A549 (cell line): ENCODE results near the gene NTN1. TPM values are rescaled to one million over a fixed set of nuclear protein-coding genes. Genes with fewer than 3 reads are reported as not detected.

Source experiments
- ATAC-seq, 2 experiments: fragments of 200-7000 bp in 1 of 2; fragments of >200 bp in 1 of 2; cut with Nextera tagmentation in 1 of 2; cut with Tn5 transposase in 1 of 2; 3 replicates each; pipeline versions ENCODE4 v1.8.0 to v1.9.1; 2018 to 2020; ENCODE audit warnings: mild to moderate bottlenecking in 1 of 2, moderate library complexity in 1 of 2
- CTCF ChIA-PET: fragments of 300-600 bp; sonication (Branson Sonifier 250); formaldehyde crosslinking; extraction: SDS; loops from one replicate; lab custom pipeline; 2021; ENCODE audit warnings: antibody characterized with exemption, inconsistent platforms; lab: Yijun Ruan, JAX
- POLR2A ChIA-PET: fragments of 350-600 bp; formaldehyde crosslinking; extraction: SDS; loops from one replicate; lab custom pipeline; 2021; ENCODE audit warnings: antibody characterized with exemption, inconsistent platforms; lab: Yijun Ruan, JAX
- DNase-seq, 2 experiments: peaks; one replicate each; pipeline versions ENCODE4 v3.0.0 to v3.0.0-alpha.2; 2011 to 2016; ENCODE audit warnings: low read depth in 1 of 2, low spot score in 1 of 2
- FAIRE-seq: peaks from 2 replicates; lab custom pipeline; 2011; peaks lifted over from hg19 to GRCh38; lab: Jason Lieb, UNC
- H3K27ac ChIP-seq, 2 experiments: fragments of >200 bp; sonication (Bioruptor Twin); formaldehyde crosslinking; 3 replicates each; pipeline ENCODE4 v1.5.1; 2016 to 2017
- H3K4me1 ChIP-seq: fragments of >200 bp; sonication (Bioruptor Twin); formaldehyde crosslinking; 3 replicates; pipeline ENCODE4 v1.6.1; 2016
- H3K4me2 ChIP-seq: fragments of >200 bp; sonication (Bioruptor Twin); formaldehyde crosslinking; 3 replicates; pipeline ENCODE4 v1.6.1; 2016
- H3K4me3 ChIP-seq: fragments of >200 bp; sonication (Bioruptor Twin); formaldehyde crosslinking; 3 replicates; pipeline ENCODE4 v1.5.1; 2016
- H3K9me3 ChIP-seq: fragments of >200 bp; sonication (Bioruptor Twin); formaldehyde crosslinking; 3 replicates; pipeline ENCODE4 v1.6.1; 2016
- CBX8 ChIP-seq: fragments of 200-600 bp; sonication (generic); IDR thresholded peaks from 2 replicates; pipeline ENCODE4 v1.6.1; 2016
- CHD2 ChIP-seq: fragments of 150-350 bp; IDR thresholded peaks from 2 replicates; pipeline ENCODE4 v1.6.1; 2014; ENCODE audit warnings: low read length; ENCODE audit not compliant: partially characterized antibody
- E2F6 ChIP-seq: IDR thresholded peaks from 2 replicates; pipeline ENCODE4 v1.6.1; 2012; ENCODE audit warnings: low read depth, borderline replicate concordance
- EHMT2 ChIP-seq: fragments of 200-600 bp; sonication (generic); IDR thresholded peaks from 2 replicates; pipeline ENCODE4 v1.6.1; 2016; ENCODE audit warnings: antibody characterized with exemption, low read depth, mild to moderate bottlenecking, moderate library complexity
- ELK1 ChIP-seq: fragments of 150-350 bp; IDR thresholded peaks from 2 replicates; pipeline ENCODE4 v1.6.1; 2014; ENCODE audit warnings: low read depth, mild to moderate bottlenecking, low read length
- EP300 ChIP-seq, 2 experiments: fragments of >200 bp; sonication (Bioruptor Twin); formaldehyde crosslinking; IDR thresholded peaks; 2 replicates in 1 of 2; 3 replicates in 1 of 2; pipeline ENCODE4 v1.6.1; 2016 to 2017
- HES2 ChIP-seq: fragments of >200 bp; sonication (Bioruptor Twin); formaldehyde crosslinking; IDR thresholded peaks from 2 replicates; pipeline ENCODE4 v1.6.1; 2016
- JUN ChIP-seq, 2 experiments: fragments of >200 bp; sonication (Bioruptor Twin); formaldehyde crosslinking; IDR thresholded peaks; 2 replicates in 1 of 2; 3 replicates in 1 of 2; pipeline ENCODE4 v1.6.1; 2016 to 2017
- KDM1A ChIP-seq: fragments of 200-600 bp; sonication (generic); IDR thresholded peaks from 2 replicates; pipeline ENCODE4 v1.6.1; 2016; ENCODE audit warnings: low read depth, mild to moderate bottlenecking
- KDM5A ChIP-seq: fragments of 200-600 bp; sonication (generic); IDR thresholded peaks from 2 replicates; pipeline ENCODE4 v1.6.1; 2016; ENCODE audit warnings: antibody characterized with exemption, mild to moderate bottlenecking
- MAFK ChIP-seq: fragments of 450-650 bp; IDR thresholded peaks from 2 replicates; pipeline ENCODE4 v1.6.1; 2014; ENCODE audit not compliant: partially characterized antibody
- MYC ChIP-seq: IDR thresholded peaks from 2 replicates; pipeline ENCODE4 v1.6.1; 2012; ENCODE audit warnings: mild to moderate bottlenecking, inconsistent platforms, low read length, improper control_type of control experiment, borderline replicate concordance
- NFE2L2 ChIP-seq: fragments of 150-350 bp; conservative IDR thresholded peaks from 2 replicates; pipeline ENCODE4 v1.6.1; 2014; ENCODE audit warnings: low read length
- PHF8 ChIP-seq: fragments of 200-600 bp; sonication (generic); IDR thresholded peaks from 2 replicates; pipeline ENCODE4 v1.6.1; 2016; ENCODE audit warnings: low read depth, mild to moderate bottlenecking, antibody characterized with exemption, moderate library complexity, borderline replicate concordance
- RCOR1 ChIP-seq: fragments of 150-350 bp; IDR thresholded peaks from 2 replicates; pipeline ENCODE4 v1.6.1; 2014; ENCODE audit warnings: antibody characterized with exemption, low read length, low read depth
- REST ChIP-seq: fragments of 200-600 bp; sonication (generic); IDR thresholded peaks from 2 replicates; pipeline ENCODE4 v1.6.1; 2016; ENCODE audit warnings: antibody characterized with exemption, mild to moderate bottlenecking, moderate library complexity
- TFCP2L1 ChIP-seq: fragments of 250-450 bp; sonication (Bioruptor Pico); IDR thresholded peaks from 2 replicates; pipeline ENCODE4 v1.5.0; 2021; ENCODE audit warnings: mild to moderate bottlenecking
- ZC3H11A ChIP-seq: fragments of 450-650 bp; IDR thresholded peaks from 2 replicates; pipeline ENCODE4 v1.6.1; 2014; ENCODE audit warnings: antibody characterized with exemption, mild to moderate bottlenecking
- ZSCAN20 ChIP-seq: fragments of 250-450 bp; sonication (Bioruptor Pico); IDR thresholded peaks from 2 replicates; pipeline ENCODE4 v1.8.0; 2022; ENCODE audit warnings: mild to moderate bottlenecking, moderate library complexity
- WGBS: methylation state at CpG from one replicate; pipeline ENCODE4 v1.1.6; 2017; ENCODE audit errors: missing lambda C conversion rate; 5-methylcytosine and 5-hydroxymethylcytosine counted together
- polyA plus RNA-seq, 4 experiments: library from polyadenylated mRNA; depleted of rRNA in 3 of 4; stranded (reverse); fragments of >200 nt; fragmentation: RNase III in 1 of 4; extraction: RNeasy Plus Mini Kit Qiagen cat#74134 plus additional on column Dnase treatment in 1 of 4; gene quantifications; 2 replicates in 3 of 4; 3 replicates in 1 of 4; pipeline ENCODE4 v1.2.3, GENCODE V29; 2011 to 2017
- TF ChIP-seq, protein P1 (sequence below): fragments of 250-450 bp; sonication (Bioruptor Pico); IDR thresholded peaks from 2 replicates; pipeline ENCODE4 v1.5.0; 2020; ENCODE audit warnings: low read depth, mild to moderate bottlenecking, moderate library complexity

Gene NTN1
- polyA plus RNA-seq, 2 of the 4 experiments (the other 2 are of a cell fraction), result 0.12 to 0.13 TPM

GRCh38 chr17:9261081-9262012 is 240.0 kb downstream of the NTN1 start:
- CTCF ChIA-PET, result no interaction called here
- no peak overlapping the region for H3K4me3 ChIP-seq
- H3K4me2 ChIP-seq, result no peak overlapping the region
- DNase-seq (no peak), FAIRE-seq (no peak), ATAC-seq (0 out of 6 replicates have a peak, but pooled peaks of 1 of the 2 experiments have one; percentile 45)
- TF ChIP-seq E2F6 (no peak), MAFK (no peak), CBX8 (no peak), HES2 (no peak), ZC3H11A (no peak), EP300 (IDR thresholded peaks at IDR 0.05) (no peak), ELK1 (no peak), TFCP2L1 (CRISPR knock-in tag) (no peak), MYC (no peak), CHD2 (no peak)
- POLR2A ChIA-PET, result no interaction called here
- no peak overlapping the region for H3K27ac ChIP-seq
- 86% methylated on average over 21 of the region's 24 CpGs for WGBS
- H3K4me1 ChIP-seq, result peaks cover 19% of the 10 kb centered on the region
- H3K9me3 ChIP-seq, result no peaks in the 10 kb centered on the region

GRCh38 chr17:9266031-9266680 is 244.8 kb downstream of the NTN1 start:
- Histone ChIP-seq H3K27ac (no peak overlapping the region), H3K9me3 (no peaks in the 10 kb centered on the region), H3K4me1 (no peaks in the 10 kb centered on the region), H3K4me2 (no peak overlapping the region), H3K4me3 (no peak overlapping the region)
- no peak for DNase-seq
- ChIA-PET POLR2A (no interaction called here), CTCF (interaction anchor here (1.5 kb wide), 1 partner anchor 26 kb away, joined by 9 read pairs; no protein-coding TSS in a partner anchor)
- FAIRE-seq, result no peak
- TF ChIP-seq RCOR1 (no peak), NFE2L2 (no peak), EHMT2 (no peak), PHF8 (no peak), JUN (IDR thresholded peaks at IDR 0.05) (no peak), KDM5A (no peak), KDM1A (no peak), ZSCAN20 (CRISPR knock-in tag) (no peak), E2F6 (no peak), REST (no peak)
- TF ChIP-seq, protein P1, sequence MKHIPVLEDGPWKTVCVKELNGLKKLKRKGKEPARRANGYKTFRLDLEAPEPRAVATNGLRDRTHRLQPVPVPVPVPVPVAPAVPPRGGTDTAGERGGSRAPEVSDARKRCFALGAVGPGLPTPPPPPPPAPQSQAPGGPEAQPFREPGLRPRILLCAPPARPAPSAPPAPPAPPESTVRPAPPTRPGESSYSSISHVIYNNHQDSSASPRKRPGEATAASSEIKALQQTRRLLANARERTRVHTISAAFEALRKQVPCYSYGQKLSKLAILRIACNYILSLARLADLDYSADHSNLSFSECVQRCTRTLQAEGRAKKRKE (CRISPR knock-in tag), result no peak
- no peak for ATAC-seq
- WGBS, result 92% methylated on average over 14 of the region's 14 CpGs
